Right lung (tissue), 5 donors: ENCODE measurements around the gene INKA2. TPM values are rescaled to one million over a fixed set of nuclear protein-coding genes. Genes with fewer than 3 reads are reported as not detected.
"Not testable (repeated sequence)": the region's sequence is repeated elsewhere in the genome, so short reads cannot be mapped to it uniquely, and the experiment has no call there.

Experiments
- DNase-seq, 2 donors: peaks; one replicate each; pipeline ENCODE4 v3.0.0-alpha.2; 2013
- polyA plus RNA-seq, 5 donors: library from polyadenylated mRNA; unstranded; fragments of 120-200 nt; gene quantifications; one replicate each; pipeline versions ENCODE4 v1.2.1 to v1.2.3, GENCODE V29; 2013; ENCODE audit warnings: inconsistent platforms in 1 of 5, low replicate concordance in 1 of 5; ENCODE audit not compliant: insufficient read length in 5 of 5, insufficient read depth in 1 of 5

INKA2 gene
- polyA plus RNA-seq, 5 donors = 3.2 to 7.3 (median 3.7) TPM

GRCh38 chr1:111751906-111752575 is 12.8 kb upstream of the INKA2 start:
- no peak for DNase-seq

GRCh38 chr1:111750856-111751255 is 11.7 kb upstream of the INKA2 start:
- no peak for DNase-seq

GRCh38 chr1:111749628-111750027 is 10.4 kb upstream of the INKA2 start:
- no peak for DNase-seq

- no peak for DNase-seq
These were observed 8.8 kb upstream of the INKA2 start for GRCh38 chr1:111747947-111748346.

GRCh38 chr1:111747282-111747734 is 8.1 kb upstream of the INKA2 start:
- DNase-seq = no peak

- DNase-seq = no peak
These were observed 7.4 kb upstream of the INKA2 start for GRCh38 chr1:111746614-111746999.

GRCh38 chr1:111745675-111746613 is 6.7 kb upstream of the INKA2 start:
- DNase-seq = no peak

- no peak for DNase-seq
These were observed 4.5 kb upstream of the INKA2 start for GRCh38 chr1:111743679-111744101.

- no peak for DNase-seq
These were observed 3.8 kb upstream of the INKA2 start for GRCh38 chr1:111742938-111743549.

- DNase-seq = not testable (repeated sequence)
These were observed 3.1 kb upstream of the INKA2 start for GRCh38 chr1:111742292-111742691.

GRCh38 chr1:111739925-111740765 is 950 bp upstream of the INKA2 start:
- DNase-seq = peak; percentile 44

GRCh38 chr1:111738436-111739193 is 580 bp downstream of the INKA2 start:
- DNase-seq = peak; percentile 48 to 55

- no peak for DNase-seq
These were observed 1.1 kb downstream of the INKA2 start for GRCh38 chr1:111738133-111738435.

- DNase-seq = no peak
These were observed 1.7 kb downstream of the INKA2 start for GRCh38 chr1:111737216-111738132.

- peak; percentile 65 to 72 for DNase-seq
These were observed 2.5 kb downstream of the INKA2 start for GRCh38 chr1:111736548-111737215.

- peak; percentile 58 for DNase-seq
These were observed 3.2 kb downstream of the INKA2 start for GRCh38 chr1:111735858-111736544.

GRCh38 chr1:111735321-111735720 is 3.9 kb downstream of the INKA2 start:
- DNase-seq = no peak

GRCh38 chr1:111734856-111735255 is 4.3 kb downstream of the INKA2 start:
- no peak for DNase-seq

- no peak for DNase-seq
These were observed 4.8 kb downstream of the INKA2 start for GRCh38 chr1:111734426-111734825.
